CD14-positive monocyte (primary cell): ENCODE data around the gene ZDHHC5. TPM values are rescaled to one million over a fixed set of nuclear protein-coding genes. Genes with fewer than 3 reads are reported as not detected.
A peak's percentile ranks its signal among the peaks of the same experiment; 100 is the strongest.
"Not testable (repeated sequence)": the region's sequence is repeated elsewhere in the genome, so short reads cannot be mapped to it uniquely, and the experiment has no call there.

Source experiments
- DNase-seq, 3 donors: peaks; one replicate each; pipeline ENCODE4 v3.0.0-alpha.2; 2011 to 2022
- H2AFZ ChIP-seq: 2 replicates; pipeline ENCODE4 v1.6.0; 2012; ENCODE audit warnings: mild to moderate bottlenecking, low read depth, low read length, inconsistent platforms; ENCODE audit not compliant: insufficient read depth, poor library complexity, severe bottlenecking
- H3K27ac ChIP-seq, 2 donors: 1 replicate in 1 of 2; 2 replicates in 1 of 2; pipeline ENCODE4 v1.5.1; 2012 to 2013; ENCODE audit warnings: low read length in 2 of 2, control low read depth in 1 of 2, inconsistent platforms in 1 of 2, low read depth in 1 of 2, mild to moderate bottlenecking in 1 of 2
- H3K27me3 ChIP-seq, 2 donors: one replicate each; pipeline versions ENCODE4 v1.6.0 to v1.6.1; 2011 to 2013; ENCODE audit warnings: low read length in 2 of 2; ENCODE audit not compliant: control insufficient read depth in 2 of 2, insufficient read depth in 2 of 2
- H3K36me3 ChIP-seq, 2 donors: replicated peaks in 1 of 2; 1 replicate in 1 of 2; 2 replicates in 1 of 2; pipeline versions ENCODE4 v1.5.1 to v1.6.1; 2012 to 2013; ENCODE audit warnings: low read length in 2 of 2, control low read depth in 1 of 2, inconsistent platforms in 1 of 2, mild to moderate bottlenecking in 1 of 2; ENCODE audit not compliant: insufficient read depth in 2 of 2, control insufficient read depth in 1 of 2
- H3K4me1 ChIP-seq, 2 donors: 1 replicate in 1 of 2; 2 replicates in 1 of 2; pipeline versions ENCODE4 v1.5.1 to v1.6.1; 2012 to 2013; ENCODE audit warnings: low read length in 2 of 2, control low read depth in 1 of 2, inconsistent platforms in 1 of 2, mild to moderate bottlenecking in 1 of 2, moderate library complexity in 1 of 2; ENCODE audit not compliant: insufficient read depth in 2 of 2, control insufficient read depth in 1 of 2
- H3K4me2 ChIP-seq: replicated peaks from 2 replicates; pipeline ENCODE3; 2012; ENCODE audit warnings: low read length, moderate library complexity, mild to moderate bottlenecking; ENCODE audit not compliant: poor library complexity, severe bottlenecking; ENCODE audit errors: extremely low read depth
- H3K4me3 ChIP-seq, 3 experiments: fragments of 200-600 bp in 1 of 3; sonication (generic) in 1 of 3; replicated peaks in 1 of 3; 1 replicate in 2 of 3; 2 replicates in 1 of 3; pipeline ENCODE4 v1.5.1; 2011 to 2013; ENCODE audit warnings: low read length in 3 of 3, mild to moderate bottlenecking in 3 of 3, control low read depth in 2 of 3, low read depth in 2 of 3, inconsistent platforms in 1 of 3, moderate library complexity in 1 of 3
- H3K79me2 ChIP-seq: 2 replicates; pipeline ENCODE4 v1.6.0; 2012; ENCODE audit warnings: mild to moderate bottlenecking, control low read depth, inconsistent platforms, low read length, moderate library complexity; ENCODE audit not compliant: insufficient read depth
- H3K9ac ChIP-seq: 2 replicates; pipeline ENCODE4 v1.6.0; 2017; ENCODE audit warnings: low read length, mild to moderate bottlenecking; ENCODE audit not compliant: insufficient read depth, poor library complexity, severe bottlenecking
- H3K9me3 ChIP-seq, 2 donors: replicated peaks in 1 of 2; 1 replicate in 1 of 2; 2 replicates in 1 of 2; pipeline versions ENCODE4 v1.5.1 to v1.6.1; 2012 to 2013; ENCODE audit warnings: low read length in 2 of 2, control low read depth in 1 of 2; ENCODE audit not compliant: control insufficient read depth in 1 of 2, insufficient read depth in 1 of 2
- H4K20me1 ChIP-seq: 2 replicates; pipeline ENCODE4 v1.6.0; 2012; ENCODE audit warnings: mild to moderate bottlenecking, low read length, control low read depth, moderate library complexity; ENCODE audit not compliant: insufficient read depth
- H3K27ac Mint-ChIP-seq, 7 donors: one replicate each; pipeline ENCODE4 v1.8.0; 2020; ENCODE audit warnings: mild to moderate bottlenecking in 7 of 7, mixed read lengths in 7 of 7, moderate library complexity in 6 of 7, inconsistent platforms in 2 of 7
- H3K27me3 Mint-ChIP-seq, 3 donors: one replicate each; pipeline ENCODE4 v1.8.0; 2021 to 2022; ENCODE audit warnings: low read depth in 3 of 3, mild to moderate bottlenecking in 3 of 3, mixed read lengths in 3 of 3, moderate library complexity in 3 of 3, inconsistent platforms in 1 of 3
- H3K36me3 Mint-ChIP-seq, 2 donors: one replicate each; pipeline ENCODE4 v1.8.0; 2020; ENCODE audit warnings: mixed read lengths in 2 of 2, inconsistent platforms in 1 of 2, mild to moderate bottlenecking in 1 of 2
- H3K4me1 Mint-ChIP-seq: one replicate; pipeline ENCODE4 v1.8.0; 2020; ENCODE audit warnings: mild to moderate bottlenecking, mixed read lengths
- H3K4me3 Mint-ChIP-seq, 2 donors: one replicate each; pipeline ENCODE4 v1.8.0; 2020; ENCODE audit warnings: mild to moderate bottlenecking in 2 of 2, mixed read lengths in 2 of 2, moderate library complexity in 1 of 2
- H3K9me3 Mint-ChIP-seq, 7 donors: one replicate each; pipeline ENCODE4 v1.8.0; 2020 to 2022; ENCODE audit warnings: mixed read lengths in 7 of 7, mild to moderate bottlenecking in 6 of 7, moderate library complexity in 6 of 7, inconsistent platforms in 2 of 7
- WGBS: methylation state at CpG from one replicate; pipeline ENCODE4 v1.1.5; 2013; ENCODE audit warnings: missing lambda C conversion rate; ENCODE audit not compliant: insufficient coverage; 5-methylcytosine and 5-hydroxymethylcytosine counted together
- intact Hi-C, 2 donors: fragments of 100-400 bp; cut with micrococcal nuclease; formaldehyde crosslinking; loops; one replicate each; pipeline versions ENCODE4 v1.15.0 to v1.15.1; 2023
- polyA plus RNA-seq, 3 donors: library from polyadenylated mRNA; depleted of rRNA in 1 of 3; unstranded in 2 of 3; stranded (reverse) in 1 of 3; fragments of 300-500 nt in 2 of 3; fragments of >200 nt in 1 of 3; fragmentation: Illumina TruSeq in 2 of 3; gene quantifications; 1 replicate in 2 of 3; 2 replicates in 1 of 3; pipeline ENCODE4 v1.2.3, GENCODE V29; 2012 to 2021
- TF ChIP-seq, protein P1 (sequence below): fragments of 200-600 bp; IDR thresholded peaks from one replicate; pipeline ENCODE4 v1.8.0; 2022; ENCODE audit warnings: antibody characterized with exemption, mild to moderate bottlenecking

Gene ZDHHC5
- polyA plus RNA-seq, 3 donors, result 28.6 to 37.9 (median 31.8) TPM

DNA sequence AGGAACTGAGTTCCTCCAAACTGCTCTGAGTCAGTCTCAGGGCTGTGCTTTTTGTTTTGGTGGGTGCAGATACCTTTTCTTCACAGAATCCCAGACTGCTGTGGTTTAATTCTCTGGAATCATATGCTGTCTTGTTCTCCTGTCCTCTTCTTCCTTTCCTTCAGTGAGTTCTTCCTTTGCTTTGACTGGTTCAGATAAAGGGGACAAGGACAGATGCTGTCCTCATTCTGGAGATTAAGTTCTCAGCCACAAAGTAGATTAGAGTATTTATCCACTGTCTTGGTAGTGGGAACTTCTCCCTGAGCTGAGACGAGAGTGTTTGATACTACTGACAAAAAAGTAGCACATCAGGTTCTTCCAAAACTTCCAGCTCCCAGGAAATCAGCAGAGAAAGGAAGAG, 13.3 kb downstream of the ZDHHC5 start:
- H3K36me3 Mint-ChIP-seq, result peaks cover 65 to 79% of the 10 kb centered on the region in 2 donors
- H3K4me3 Mint-ChIP-seq, result no peak overlapping the region
- Histone ChIP-seq H3K36me3 (peaks cover 70 to 95% of the 10 kb centered on the region in 2 donors), H3K27ac (peak overlapping the region in 1 of 2 donors; percentile 3), H3K79me2 (peaks cover 77% of the 10 kb centered on the region), H4K20me1 (peaks cover 88% of the 10 kb centered on the region), H3K27me3 (no peaks in the 10 kb centered on the region), H3K9me3 (no peaks in the 10 kb centered on the region), H3K4me1 (no peaks in the 10 kb centered on the region), H3K4me2 (no peak overlapping the region), H3K4me3 (no peak overlapping the region), H3K9ac (no peak overlapping the region), H2AFZ (no peak overlapping the region)
- no peak for DNase-seq
- peaks cover 5% of the 10 kb centered on the region for H3K4me1 Mint-ChIP-seq
- intact Hi-C loops, result no loop called here
- WGBS, result 80% methylated on average over 1 of the region's 1 CpG
- H3K27me3 Mint-ChIP-seq, result peaks cover 0 to 2% (median 0%) of the 10 kb centered on the region in 3 donors
- peak overlapping the region in 1 of 7 donors; percentile 16 for H3K27ac Mint-ChIP-seq
- TF ChIP-seq, protein P1, sequence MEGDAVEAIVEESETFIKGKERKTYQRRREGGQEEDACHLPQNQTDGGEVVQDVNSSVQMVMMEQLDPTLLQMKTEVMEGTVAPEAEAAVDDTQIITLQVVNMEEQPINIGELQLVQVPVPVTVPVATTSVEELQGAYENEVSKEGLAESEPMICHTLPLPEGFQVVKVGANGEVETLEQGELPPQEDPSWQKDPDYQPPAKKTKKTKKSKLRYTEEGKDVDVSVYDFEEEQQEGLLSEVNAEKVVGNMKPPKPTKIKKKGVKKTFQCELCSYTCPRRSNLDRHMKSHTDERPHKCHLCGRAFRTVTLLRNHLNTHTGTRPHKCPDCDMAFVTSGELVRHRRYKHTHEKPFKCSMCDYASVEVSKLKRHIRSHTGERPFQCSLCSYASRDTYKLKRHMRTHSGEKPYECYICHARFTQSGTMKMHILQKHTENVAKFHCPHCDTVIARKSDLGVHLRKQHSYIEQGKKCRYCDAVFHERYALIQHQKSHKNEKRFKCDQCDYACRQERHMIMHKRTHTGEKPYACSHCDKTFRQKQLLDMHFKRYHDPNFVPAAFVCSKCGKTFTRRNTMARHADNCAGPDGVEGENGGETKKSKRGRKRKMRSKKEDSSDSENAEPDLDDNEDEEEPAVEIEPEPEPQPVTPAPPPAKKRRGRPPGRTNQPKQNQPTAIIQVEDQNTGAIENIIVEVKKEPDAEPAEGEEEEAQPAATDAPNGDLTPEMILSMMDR, result no peak
- H3K9me3 Mint-ChIP-seq, result no peaks in the 10 kb centered on the region

DNA sequence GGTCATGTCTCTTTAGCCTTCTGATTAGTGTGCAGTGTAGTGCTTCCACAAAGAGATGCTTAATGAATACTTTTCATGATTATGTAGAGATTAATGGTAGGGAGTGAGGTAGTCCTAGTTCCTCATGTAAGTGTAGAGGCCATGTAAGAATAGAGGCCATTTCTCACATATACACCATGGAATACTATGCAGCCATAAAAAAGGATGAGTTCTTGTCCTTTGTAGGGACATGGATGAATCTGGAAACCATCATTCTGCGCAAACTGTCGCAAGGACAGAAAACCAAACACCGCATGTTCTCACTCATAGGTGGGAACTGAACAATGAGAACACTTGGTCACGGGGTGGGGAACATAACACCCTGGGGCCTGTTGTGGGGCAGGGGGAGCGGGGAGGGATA, 22.6 kb downstream of the ZDHHC5 start:
- DNase-seq, H3K27ac Mint-ChIP-seq, H3K9me3 ChIP-seq, H3K4me2 ChIP-seq, H3K4me3 ChIP-seq, H3K4me1 Mint-ChIP-seq, H3K4me3 Mint-ChIP-seq, H3K27me3 ChIP-seq, H2AFZ ChIP-seq, intact Hi-C loops, H3K4me1 ChIP-seq, H3K9me3 Mint-ChIP-seq, H3K9ac ChIP-seq, H3K27ac ChIP-seq, H3K27me3 Mint-ChIP-seq: not testable (repeated sequence)
- H3K79me2 ChIP-seq, result peaks cover 13% of the 10 kb centered on the region
- H3K36me3 Mint-ChIP-seq, result peaks cover 66 to 92% of the 10 kb centered on the region in 2 donors
- peaks cover 44% of the 10 kb centered on the region for H4K20me1 ChIP-seq
- 100% methylated on average over 2 of the region's 5 CpGs for WGBS
- peaks cover 88 to 93% of the 10 kb centered on the region in 2 donors for H3K36me3 ChIP-seq
